ENCODE data around the gene CABP1. TPM values are rescaled to one million over a fixed set of nuclear protein-coding genes. Genes with fewer than 3 reads are reported as not detected.

CABP1 gene
- total and polyA plus RNA-seq, 2 donors (not counting 1 experiment from before 2014, with no cell fraction given) = not detected

DNA sequence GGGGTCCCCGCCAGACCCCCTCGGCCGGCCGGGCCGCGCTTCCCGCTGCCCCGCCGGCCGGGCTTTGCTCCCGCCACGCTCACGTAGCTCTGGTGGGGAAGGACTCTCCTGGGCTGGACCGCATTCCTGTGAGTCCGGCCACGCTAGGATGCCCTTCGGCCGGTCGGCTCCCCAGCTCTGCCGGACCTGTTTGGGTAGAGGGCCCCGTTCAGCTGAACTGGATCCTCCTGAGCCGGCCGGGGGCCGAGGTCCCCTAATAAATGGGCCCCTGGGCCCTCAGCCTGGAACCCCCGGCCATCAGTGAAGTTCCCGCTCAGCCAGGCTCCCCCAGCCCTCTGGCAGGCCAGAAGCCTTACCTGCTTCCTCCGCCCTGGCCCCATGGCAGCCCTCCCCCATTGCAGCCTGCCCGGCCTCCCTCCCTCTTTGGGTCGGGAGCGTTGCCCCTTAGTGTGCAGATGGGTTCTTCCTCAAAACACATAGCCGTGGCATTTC, 70.4 kb downstream of the CABP1 start:
- WGBS (ENCODE audit: insufficient coverage) = 0% methylated on average over 30 of the region's 31 CpGs
- Histone ChIP-seq H3K36me3 (replicated peaks in 1 of 2; ENCODE audit: control extremely low read depth in 1 of 2, control insufficient read depth in 1 of 2, extremely low read depth in 1 of 2, insufficient read depth in 2 of 2, low read length in 1 of 2) (peaks cover 0 to 13% of the 10 kb centered on the region in 2 experiments), H3K27me3 (replicated peaks in 1 of 4; ENCODE audit: control extremely low read depth in 1 of 4, control insufficient read depth in 3 of 4, insufficient read depth in 4 of 4, low read length in 3 of 4) (no peaks in the 10 kb centered on the region), H3K4me1 (ENCODE audit: control insufficient read depth in 2 of 2, insufficient read depth in 2 of 2, low read length in 2 of 2) (peaks cover 17 to 26% of the 10 kb centered on the region in 2 donors), H3K9me3 (ENCODE audit: control extremely low read depth in 1 of 3, control insufficient read depth in 2 of 3, insufficient read depth in 1 of 3, low read length in 2 of 3) (no peaks in the 10 kb centered on the region), H3K79me2 (ENCODE audit: control insufficient read depth, insufficient read depth, low read length) (peaks cover 9% of the 10 kb centered on the region), H2AFZ (ENCODE audit: insufficient read depth, low read depth, low read length, poor library complexity, severe bottlenecking) (peak overlapping the region; percentile 91), H3K4me3 (ENCODE audit: control extremely low read depth in 1 of 5, extremely low read depth in 1 of 5, insufficient read depth in 1 of 5, low read depth in 2 of 5, low read length in 4 of 5) (peak overlapping the region; percentile 17 to 89 (median 68)), H3K9ac (ENCODE audit: low read length) (peak overlapping the region; percentile 82), H3K27ac (ENCODE audit: low read length in 2 of 2) (peak overlapping the region in 1 of 2 donors; percentile 71), H3K4me2 (replicated peaks; ENCODE audit: low read depth, low read length, poor library complexity, severe bottlenecking) (peak overlapping the region; percentile 98), H4K20me1 (ENCODE audit: control insufficient read depth, insufficient read depth, low read length, poor library complexity, severe bottlenecking) (no peaks in the 10 kb centered on the region)
- Mint-ChIP-seq H3K4me3 (peak overlapping the region; percentile 91), H3K27ac (peak overlapping the region; percentile 79), H3K4me1 (peaks cover 24% of the 10 kb centered on the region), H3K27me3 (no peaks in the 10 kb centered on the region), H3K9me3 (ENCODE audit: insufficient read depth) (no peaks in the 10 kb centered on the region)
- ChIA-PET POLR2A (interaction anchor here (0.5 kb wide), 1 partner anchor 1556 kb away, joined by 9 read pairs; no protein-coding TSS in a partner anchor), CTCF (interaction anchor here (0.9 to 9.8 kb wide), 10 partner anchors 9 to 191 kb away, joined by 3 to 172 read pairs (median 4); partner anchors contain the start of gene POP5)
- TF ChIP-seq CTCF (IDR thresholded peaks at IDR 0.05) (no peak), EZH2 (IDR thresholded peaks at IDR 0.05; ENCODE audit: borderline replicate concordance, insufficient read depth, low read depth, low read length, poor library complexity, severe bottlenecking) (no peak)
- peak; percentile 50 for ATAC-seq (ENCODE audit: low read depth)
- intact Hi-C loops (cut with micrococcal nuclease) = loop anchor here (1.0 to 5.0 kb wide), 5 partner anchors 14 to 260 kb away; partner anchors contain the start of genes ACADS and SPPL3
- DNase-seq = peak; percentile 55

- Mint-ChIP-seq H3K27me3 (no peaks in the 10 kb centered on the region), H3K4me1 (peaks cover 24% of the 10 kb centered on the region), H3K27ac (peak overlapping the region; percentile 79), H3K9me3 (ENCODE audit: insufficient read depth) (no peaks in the 10 kb centered on the region), H3K4me3 (peak overlapping the region; percentile 91)
- H3K27ac ChIP-seq (ENCODE audit: low read length in 2 of 2) = no peak overlapping the region
- peak overlapping the region; percentile 98 for H3K4me2 ChIP-seq (replicated peaks; ENCODE audit: low read depth, low read length, poor library complexity, severe bottlenecking)
- peaks cover 17 to 26% of the 10 kb centered on the region in 2 donors for H3K4me1 ChIP-seq (ENCODE audit: control insufficient read depth in 2 of 2, insufficient read depth in 2 of 2, low read length in 2 of 2)
- peaks cover 9% of the 10 kb centered on the region for H3K79me2 ChIP-seq (ENCODE audit: control insufficient read depth, insufficient read depth, low read length)
- ATAC-seq (ENCODE audit: low read depth) (no peak), DNase-seq (no peak)
- peaks cover under 1 to 16% of the 10 kb centered on the region in 2 experiments for H3K36me3 ChIP-seq (replicated peaks in 1 of 2; ENCODE audit: control extremely low read depth in 1 of 2, control insufficient read depth in 1 of 2, extremely low read depth in 1 of 2, insufficient read depth in 2 of 2, low read length in 1 of 2)
- no peaks in the 10 kb centered on the region for H3K27me3 ChIP-seq (replicated peaks in 1 of 4; ENCODE audit: control extremely low read depth in 1 of 4, control insufficient read depth in 3 of 4, insufficient read depth in 4 of 4, low read length in 3 of 4)
- peak overlapping the region; percentile 91 for H2AFZ ChIP-seq (ENCODE audit: insufficient read depth, low read depth, low read length, poor library complexity, severe bottlenecking)
- H3K9ac ChIP-seq (ENCODE audit: low read length) = peak overlapping the region; percentile 82
- TF ChIP-seq CTCF (IDR thresholded peaks at IDR 0.05) = no peak
- no peak for TF ChIP-seq EZH2 (IDR thresholded peaks at IDR 0.05; ENCODE audit: borderline replicate concordance, insufficient read depth, low read depth, low read length, poor library complexity, severe bottlenecking)
- no peaks in the 10 kb centered on the region for H3K9me3 ChIP-seq (ENCODE audit: control extremely low read depth in 1 of 3, control insufficient read depth in 2 of 3, insufficient read depth in 1 of 3, low read length in 2 of 3)
- H4K20me1 ChIP-seq (ENCODE audit: control insufficient read depth, insufficient read depth, low read length, poor library complexity, severe bottlenecking) = no peaks in the 10 kb centered on the region
- ChIA-PET POLR2A (no interaction called here), CTCF (interaction anchor here (0.9 to 9.8 kb wide), 11 partner anchors 9 to 190 kb away, joined by 3 to 172 read pairs (median 4); partner anchors contain the start of gene POP5)
- H3K4me3 ChIP-seq (ENCODE audit: control extremely low read depth in 1 of 5, extremely low read depth in 1 of 5, insufficient read depth in 1 of 5, low read depth in 2 of 5, low read length in 4 of 5) = peak overlapping the region in 4 of 5 experiments; percentile 17 to 89 (median 71)
- WGBS (ENCODE audit: insufficient coverage) = 46% methylated on average over 5 of the region's 6 CpGs
- intact Hi-C loops (cut with micrococcal nuclease) = loop anchor here (1.0 to 5.0 kb wide), 4 partner anchors 25 to 259 kb away; partner anchors contain the start of gene SPPL3
Measured at GRCh38 chr12:120711411-120711810, 71.0 kb downstream of the CABP1 start.

Data from B cell (primary cell).